Middle frontal gyrus (tissue), 1 donor: ENCODE measurements around the gene EPHA7.

Experiments
- DNase-seq: peaks from one replicate; pipeline ENCODE4 v3.0.0-alpha.2; 2015; ENCODE audit warnings: low spot score; ENCODE audit errors: extremely low spot score

The EPHA7 gene

GRCh38 chr6:93419304-93420162 lies at the start of gene EPHA7:
Gene EPHA7 (minus strand): TSS chr6:93419559. CDS start chr6:93419341, 218 bp downstream.
- DNase-seq: peak; percentile 91

- no peak for DNase-seq
These were observed 48.9 kb upstream of the EPHA7 start for GRCh38 chr6:93468291-93468690.

- no peak for DNase-seq
These were observed 35.2 kb upstream of the EPHA7 start for GRCh38 chr6:93454533-93454932.

- no peak for DNase-seq
These were observed 34.6 kb upstream of the EPHA7 start for GRCh38 chr6:93453956-93454355.

- DNase-seq: no peak
These were observed 28.5 kb upstream of the EPHA7 start for GRCh38 chr6:93447874-93448273.

- DNase-seq: no peak
These were observed 18.1 kb upstream of the EPHA7 start for GRCh38 chr6:93437491-93437890.

GRCh38 chr6:93433592-93433991 lies 14.2 kb upstream of the EPHA7 start:
- DNase-seq: no peak

- no peak for DNase-seq
These were observed 5.1 kb upstream of the EPHA7 start for GRCh38 chr6:93424303-93425064.

- DNase-seq: no peak
These were observed 4.2 kb upstream of the EPHA7 start for GRCh38 chr6:93423542-93423941.

- no peak for DNase-seq
These were observed 920 bp upstream of the EPHA7 start for GRCh38 chr6:93420163-93420795.

GRCh38 chr6:93418408-93419303 lies 703 bp downstream of the EPHA7 start:
- no peak for DNase-seq

- no peak for DNase-seq
These were observed 1.3 kb downstream of the EPHA7 start for GRCh38 chr6:93418033-93418407.

GRCh38 chr6:93417421-93418013 lies 1.8 kb downstream of the EPHA7 start:
- no peak for DNase-seq

GRCh38 chr6:93416571-93417420 lies 2.6 kb downstream of the EPHA7 start:
- DNase-seq: no peak

GRCh38 chr6:93413190-93413589 lies 6.2 kb downstream of the EPHA7 start:
- DNase-seq: no peak

- DNase-seq: no peak
These were observed 6.9 kb downstream of the EPHA7 start for GRCh38 chr6:93412452-93412851.

GRCh38 chr6:93407186-93407585 lies 12.2 kb downstream of the EPHA7 start:
- DNase-seq: no peak

- no peak for DNase-seq
These were observed 16.0 kb downstream of the EPHA7 start for GRCh38 chr6:93403390-93403789.

GRCh38 chr6:93398723-93399122 lies 20.6 kb downstream of the EPHA7 start:
- DNase-seq: no peak

GRCh38 chr6:93394471-93394870 lies 24.9 kb downstream of the EPHA7 start:
- no peak for DNase-seq
